IMR-90 (cell line): ENCODE results near the gene PBOV1.

Experiments used
- BHLHE40 ChIP-seq: fragments of 150-350 bp; IDR thresholded peaks from 2 replicates; pipeline ENCODE4 v1.6.1; 2016; ENCODE audit warnings: mild to moderate bottlenecking, low read depth, low read length
- CHD1 ChIP-seq: IDR thresholded peaks from 2 replicates; pipeline ENCODE4 v1.6.1; 2012; ENCODE audit warnings: low read depth, low read length, improper control_type of control experiment
- FOS ChIP-seq: fragments of 150-350 bp; IDR thresholded peaks from 2 replicates; pipeline ENCODE4 v1.6.1; 2016; ENCODE audit warnings: low read depth, low read length
- MAFK ChIP-seq: IDR thresholded peaks from 2 replicates; pipeline ENCODE4 v1.6.1; 2012; ENCODE audit warnings: low read depth, low read length, improper control_type of control experiment
- MXI1 ChIP-seq: IDR thresholded peaks from 2 replicates; pipeline ENCODE4 v1.6.1; 2012; ENCODE audit warnings: low read depth, mild to moderate bottlenecking, low read length, moderate library complexity, borderline replicate concordance
- POLR2A ChIP-seq: IDR thresholded peaks from 2 replicates; pipeline ENCODE4 v1.6.1; 2012; ENCODE audit warnings: mild to moderate bottlenecking, low read depth, low read length
- RFX5 ChIP-seq: IDR thresholded peaks from 2 replicates; pipeline ENCODE4 v1.8.0; 2012; ENCODE audit warnings: low read depth, mild to moderate bottlenecking, low read length, moderate library complexity
- SMC3 ChIP-seq: fragments of 150-350 bp; IDR thresholded peaks from 2 replicates; pipeline ENCODE4 v1.6.1; 2016; ENCODE audit warnings: low read depth, mild to moderate bottlenecking, antibody characterized with exemption, low read length, moderate library complexity
- TF ChIP-seq, protein P1 (sequence below): conservative IDR thresholded peaks from 2 replicates; pipeline ENCODE4 v1.5.1; 2012; ENCODE audit warnings: mild to moderate bottlenecking, low read depth, low read length, improper control_type of control experiment
- TF ChIP-seq, protein P2 (sequence below): fragments of 150-350 bp; IDR thresholded peaks from 2 replicates; pipeline ENCODE4 v1.6.1; 2016; ENCODE audit warnings: low read depth, mild to moderate bottlenecking, low read length, moderate library complexity, borderline replicate concordance

DNA sequence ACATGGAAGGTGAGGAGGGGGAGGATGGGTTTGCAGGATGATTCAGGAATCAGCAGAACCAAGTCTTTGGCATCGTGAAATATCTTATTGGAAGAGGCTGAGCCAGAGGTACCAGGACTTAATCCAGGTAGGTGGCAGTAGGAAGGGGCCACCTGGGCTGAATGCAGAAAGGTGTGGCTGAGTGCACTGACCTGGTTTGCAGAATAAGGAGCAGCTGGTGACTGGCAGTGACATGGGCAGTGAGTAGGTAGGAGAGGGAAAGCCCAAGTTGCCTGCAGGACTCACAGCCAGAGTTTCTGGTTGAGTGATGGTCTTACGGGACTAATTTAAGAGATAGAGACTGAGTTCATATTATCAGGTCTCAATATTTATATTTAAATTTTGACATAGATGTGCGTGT is 1.1 kb upstream of the PBOV1 start:
- no peak for TF ChIP-seq CHD1
- TF ChIP-seq, protein P1, sequence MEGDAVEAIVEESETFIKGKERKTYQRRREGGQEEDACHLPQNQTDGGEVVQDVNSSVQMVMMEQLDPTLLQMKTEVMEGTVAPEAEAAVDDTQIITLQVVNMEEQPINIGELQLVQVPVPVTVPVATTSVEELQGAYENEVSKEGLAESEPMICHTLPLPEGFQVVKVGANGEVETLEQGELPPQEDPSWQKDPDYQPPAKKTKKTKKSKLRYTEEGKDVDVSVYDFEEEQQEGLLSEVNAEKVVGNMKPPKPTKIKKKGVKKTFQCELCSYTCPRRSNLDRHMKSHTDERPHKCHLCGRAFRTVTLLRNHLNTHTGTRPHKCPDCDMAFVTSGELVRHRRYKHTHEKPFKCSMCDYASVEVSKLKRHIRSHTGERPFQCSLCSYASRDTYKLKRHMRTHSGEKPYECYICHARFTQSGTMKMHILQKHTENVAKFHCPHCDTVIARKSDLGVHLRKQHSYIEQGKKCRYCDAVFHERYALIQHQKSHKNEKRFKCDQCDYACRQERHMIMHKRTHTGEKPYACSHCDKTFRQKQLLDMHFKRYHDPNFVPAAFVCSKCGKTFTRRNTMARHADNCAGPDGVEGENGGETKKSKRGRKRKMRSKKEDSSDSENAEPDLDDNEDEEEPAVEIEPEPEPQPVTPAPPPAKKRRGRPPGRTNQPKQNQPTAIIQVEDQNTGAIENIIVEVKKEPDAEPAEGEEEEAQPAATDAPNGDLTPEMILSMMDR, result no peak
- no peak for TF ChIP-seq RFX5
- TF ChIP-seq SMC3, result no peak
- no peak for TF ChIP-seq MAFK
- TF ChIP-seq FOS, result no peak
- no peak for TF ChIP-seq POLR2A
- no peak for TF ChIP-seq MXI1
- TF ChIP-seq, protein P2, sequence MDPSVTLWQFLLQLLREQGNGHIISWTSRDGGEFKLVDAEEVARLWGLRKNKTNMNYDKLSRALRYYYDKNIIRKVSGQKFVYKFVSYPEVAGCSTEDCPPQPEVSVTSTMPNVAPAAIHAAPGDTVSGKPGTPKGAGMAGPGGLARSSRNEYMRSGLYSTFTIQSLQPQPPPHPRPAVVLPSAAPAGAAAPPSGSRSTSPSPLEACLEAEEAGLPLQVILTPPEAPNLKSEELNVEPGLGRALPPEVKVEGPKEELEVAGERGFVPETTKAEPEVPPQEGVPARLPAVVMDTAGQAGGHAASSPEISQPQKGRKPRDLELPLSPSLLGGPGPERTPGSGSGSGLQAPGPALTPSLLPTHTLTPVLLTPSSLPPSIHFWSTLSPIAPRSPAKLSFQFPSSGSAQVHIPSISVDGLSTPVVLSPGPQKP, result no peak
- no peak for TF ChIP-seq BHLHE40
